HCT116 (cell line): ENCODE results near the gene KRTAP10-1. TPM values are rescaled to one million over a fixed set of nuclear protein-coding genes. Genes with fewer than 3 reads are reported as not detected.

Experiments used
- ATAC-seq: fragments of 200-7000 bp; cut with Tn5 transposase; 2 replicates; pipeline ENCODE4 v1.9.1; 2020; ENCODE audit warnings: mild to moderate bottlenecking, moderate library complexity
- BruUV-seq: library from RNA; stranded (reverse); fragments of 400-500 nt; replicated peaks from 2 replicates; lab custom pipeline; 2021; lab: Mats Ljungman, UMichigan
- CTCF ChIA-PET: fragments of 300-600 bp; sonication (Branson Sonifier 250); formaldehyde crosslinking; loops from one replicate; lab custom pipeline; 2021; ENCODE audit warnings: antibody characterized with exemption; lab: Charles Lee
- POLR2A ChIA-PET: fragments of 300-600, 350-600 bp; sonication (Branson Sonifier 250); formaldehyde crosslinking; loops from one replicate; lab custom pipeline; 2021; ENCODE audit warnings: antibody characterized with exemption; lab: Charles Lee
- RAD21 ChIA-PET, 2 experiments: fragments of 300-600 bp; sonication (Branson Sonifier 250); formaldehyde crosslinking; loops; one replicate each; lab custom pipeline; 2023; ENCODE audit warnings: low total read pairs in 2 of 2; ENCODE audit not compliant: uncharacterized antibody in 2 of 2, unreplicated experiment in 2 of 2, low non-redundant PET in 1 of 2; lab: Charles Lee
- DNase-seq: peaks from one replicate; pipeline ENCODE4 v3.0.0-alpha.2; 2010; ENCODE audit warnings: low read depth, low spot score
- H2AFZ ChIP-seq: fragments of 200-600 bp; shearing (Covaris generic), sonication (generic); 2 replicates; pipeline ENCODE4 v1.6.1; 2017; ENCODE audit warnings: low read depth, mixed run types, mixed read lengths, antibody characterized with exemption, low read length; ENCODE audit not compliant: poor library complexity, severe bottlenecking
- H3K27ac ChIP-seq: 2 replicates; pipeline ENCODE4 v1.5.1; 2012; ENCODE audit warnings: low read depth, low read length
- H3K27me3 ChIP-seq: fragments of 200-600 bp; sonication (generic); 2 replicates; pipeline ENCODE4 v1.6.1; 2016; ENCODE audit warnings: mixed run types, low read length, mixed read lengths; ENCODE audit not compliant: insufficient read depth
- H3K36me3 ChIP-seq, 2 experiments: fragments of 200-500 bp in 1 of 2; fragments of 200-600 bp in 1 of 2; sonication (Bioruptor generic) in 1 of 2; sonication (generic) in 1 of 2; 2 replicates each; pipeline versions ENCODE4 v1.5.1 to v1.6.1; 2014 to 2016; ENCODE audit warnings: low read length in 2 of 2, inconsistent platforms in 1 of 2, mixed read lengths in 1 of 2, mixed run types in 1 of 2; ENCODE audit not compliant: insufficient read depth in 2 of 2, control insufficient read depth in 1 of 2
- H3K4me1 ChIP-seq, 2 experiments: fragments of 200-600 bp in 1 of 2; sonication (generic) in 1 of 2; 2 replicates each; pipeline versions ENCODE4 v1.5.1 to v1.6.1; 2012 to 2017; ENCODE audit warnings: low read length in 2 of 2, inconsistent platforms in 1 of 2, mild to moderate bottlenecking in 1 of 2, mixed read lengths in 1 of 2, mixed run types in 1 of 2, moderate library complexity in 1 of 2; ENCODE audit not compliant: insufficient read depth in 2 of 2, control insufficient read depth in 1 of 2
- H3K4me2 ChIP-seq: fragments of 200-600 bp; sonication (generic); 2 replicates; pipeline ENCODE4 v1.6.1; 2017; ENCODE audit warnings: mixed run types, low read length, mixed read lengths
- H3K4me3 ChIP-seq, 2 experiments: fragments of 200-600 bp in 1 of 2; sonication (generic) in 1 of 2; replicated peaks in 1 of 2; 2 replicates each; pipeline ENCODE4 v1.5.1; 2011 to 2016; ENCODE audit warnings: low read length in 2 of 2, control low read depth in 1 of 2, low read depth in 1 of 2, mild to moderate bottlenecking in 1 of 2, mixed read lengths in 1 of 2, mixed run types in 1 of 2
- H3K79me2 ChIP-seq: fragments of 200-600 bp; sonication (generic); 2 replicates; pipeline ENCODE4 v1.6.1; 2017; ENCODE audit warnings: mild to moderate bottlenecking, mixed run types, low read length, moderate library complexity, mixed read lengths; ENCODE audit not compliant: insufficient read depth
- H3K9ac ChIP-seq: fragments of 200-600 bp; sonication (generic); 2 replicates; pipeline ENCODE4 v1.6.1; 2016; ENCODE audit warnings: low read length, mixed read lengths
- H3K9me2 ChIP-seq: fragments of 200-600 bp; sonication (generic), shearing (Covaris generic); 2 replicates; pipeline ENCODE4 v1.6.1; 2017; ENCODE audit warnings: mixed run types, mild to moderate bottlenecking, moderate library complexity; ENCODE audit not compliant: insufficient read depth
- H3K9me3 ChIP-seq, 2 experiments: fragments of 200-500 bp in 1 of 2; fragments of 200-600 bp in 1 of 2; sonication (Bioruptor generic) in 1 of 2; sonication (generic) in 1 of 2; 2 replicates each; pipeline ENCODE4 v1.6.1; 2014 to 2017; ENCODE audit warnings: low read length in 2 of 2, mixed read lengths in 2 of 2, inconsistent platforms in 1 of 2, low read depth in 1 of 2, mild to moderate bottlenecking in 1 of 2, mixed run types in 1 of 2, moderate library complexity in 1 of 2; ENCODE audit not compliant: control insufficient read depth in 1 of 2, insufficient read depth in 1 of 2
- H4K20me1 ChIP-seq: fragments of 200-600 bp; sonication (generic), shearing (Covaris generic); 2 replicates; pipeline ENCODE4 v1.6.1; 2017; ENCODE audit warnings: mixed run types, mild to moderate bottlenecking, moderate library complexity; ENCODE audit not compliant: insufficient read depth
- ATF3 ChIP-seq: IDR thresholded peaks from 2 replicates; pipeline ENCODE4 v1.6.1; 2012
- EZH2phosphoT487 ChIP-seq: fragments of 200-600 bp; IDR thresholded peaks from 2 replicates; pipeline ENCODE4 v1.6.1; 2018; ENCODE audit warnings: antibody characterized with exemption, borderline replicate concordance
- JUND ChIP-seq: IDR thresholded peaks from 2 replicates; pipeline ENCODE4 v1.6.1; 2012
- POLR2A ChIP-seq: IDR thresholded peaks from 2 replicates; pipeline ENCODE4 v1.7.0; 2011; ENCODE audit warnings: borderline replicate concordance; ENCODE audit not compliant: insufficient read depth, insufficient read length; ENCODE audit errors: extremely low read depth
- REST ChIP-seq: IDR thresholded peaks from 2 replicates; pipeline ENCODE4 v1.6.1; 2012; ENCODE audit warnings: low read depth
- SIN3A ChIP-seq: IDR thresholded peaks from 2 replicates; pipeline ENCODE4 v1.6.1; 2012; ENCODE audit warnings: low read depth
- SP1 ChIP-seq: IDR thresholded peaks from 2 replicates; pipeline ENCODE4 v1.6.1; 2012; ENCODE audit warnings: low read depth
- SRF ChIP-seq: IDR thresholded peaks from 2 replicates; pipeline ENCODE4 v1.6.1; 2012; ENCODE audit warnings: low read depth
- TCF7L2 ChIP-seq: IDR thresholded peaks from 2 replicates; pipeline ENCODE4 v1.7.0; 2011; ENCODE audit warnings: borderline replicate concordance, inconsistent platforms; ENCODE audit not compliant: insufficient read depth, insufficient read length; ENCODE audit errors: extremely low read depth
- intact Hi-C: fragments of 100-400 bp; cut with micrococcal nuclease; formaldehyde crosslinking; loops from 2 replicates; pipeline ENCODE4 v1.10.0; 2022
- total RNA-seq: library from RNA; stranded (reverse); gene quantifications from one replicate; pipeline ENCODE4 v1.2.1, GENCODE V29; 2021; ENCODE audit not compliant: unreplicated experiment

Gene KRTAP10-1
- total RNA-seq, 1 experiment from 2014 or later, result not detected

- intact Hi-C loops, result loop anchor here (10.0 kb wide), 1 partner anchor 107 kb away; no protein-coding TSS in a partner anchor
- no peaks in the 10 kb centered on the region for H3K79me2 ChIP-seq
- H3K4me2 ChIP-seq, result no peak overlapping the region
- CTCF ChIA-PET, result no interaction called here
- H2AFZ ChIP-seq, result no peak overlapping the region
- POLR2A ChIA-PET, result no interaction called here
- ATAC-seq, result no peak
- no peaks in the 10 kb centered on the region for H3K4me1 ChIP-seq
- no peaks in the 10 kb centered on the region for H4K20me1 ChIP-seq
- H3K9me2 ChIP-seq, result no peaks in the 10 kb centered on the region
- no peaks in the 10 kb centered on the region for H3K36me3 ChIP-seq
- no peak overlapping the region for H3K27ac ChIP-seq
- no peak for TF ChIP-seq POLR2A
- TF ChIP-seq EZH2phosphoT487, result no peak
- no peak for TF ChIP-seq ATF3
- TF ChIP-seq SIN3A, result no peak
- no peak for TF ChIP-seq JUND
- TF ChIP-seq SP1, result no peak
- TF ChIP-seq SRF, result no peak
- TF ChIP-seq TCF7L2, result no peak
- TF ChIP-seq REST, result no peak
- TF ChIP-seq, all 23 proteins: peak for 0
- BruUV-seq, result no TSS peak
- Histone ChIP-seq H3K9ac (no peak overlapping the region), H3K9me3 (no peaks in the 10 kb centered on the region), H3K4me3 (no peak overlapping the region), H3K27me3 (peaks cover 6% of the 10 kb centered on the region)
- DNase-seq, result no peak
- RAD21 ChIA-PET, result no interaction called here
These were observed 28.3 kb upstream of the KRTAP10-1 start for GRCh38 chr21:44568261-44568660.
